Esophagus muscularis mucosa (tissue), 4 donors: ENCODE data around the gene KCNQ1. TPM values are rescaled to one million over a fixed set of nuclear protein-coding genes. Genes with fewer than 3 reads are reported as not detected.

Experiments used
- DNase-seq: peaks from one replicate; pipeline ENCODE4 v3.0.0-alpha.2; 2017; ENCODE audit errors: extremely low spot score
- H3K27ac ChIP-seq, 4 donors: fragments of 200-600 bp; sonication (generic); replicated peaks in 1 of 4; 1 replicate in 3 of 4; 2 replicates in 1 of 4; pipeline ENCODE4 v1.5.1; 2016 to 2019; ENCODE audit warnings: mild to moderate bottlenecking in 1 of 4
- H3K27me3 ChIP-seq, 4 donors: fragments of 200-600 bp; sonication (generic); one replicate each; pipeline versions ENCODE4 v1.5.1 to v1.6.0; 2016 to 2019
- H3K36me3 ChIP-seq, 4 donors: fragments of 200-600 bp; sonication (generic); one replicate each; pipeline ENCODE4 v1.5.1; 2016 to 2019
- H3K4me1 ChIP-seq, 4 donors: fragments of 200-600 bp; sonication (generic); one replicate each; pipeline ENCODE4 v1.5.1; 2016 to 2019
- H3K4me3 ChIP-seq, 4 donors: fragments of 200-600 bp; sonication (generic); 1 replicate in 2 of 4; 2 replicates in 2 of 4; pipeline ENCODE4 v1.5.1; 2016 to 2019; ENCODE audit warnings: mild to moderate bottlenecking in 4 of 4, moderate library complexity in 1 of 4
- H3K9me3 ChIP-seq, 4 donors: fragments of 200-600 bp; sonication (generic); 1 replicate in 3 of 4; 2 replicates in 1 of 4; pipeline ENCODE4 v1.5.1; 2016 to 2019
- CTCF ChIP-seq, 3 experiments: fragments of 200-600 bp in 2 of 3; fragments of 450-650 bp in 1 of 3; sonication (generic) in 2 of 3; IDR thresholded peaks; one replicate each; pipeline ENCODE4 v1.5.1; 2017 to 2019; ENCODE audit warnings: antibody characterized with exemption in 3 of 3, mild to moderate bottlenecking in 2 of 3, moderate library complexity in 1 of 3
- EP300 ChIP-seq: sonication (generic); formaldehyde crosslinking; IDR thresholded peaks from one replicate; pipeline ENCODE4 v1.6.1; 2017; ENCODE audit warnings: antibody characterized with exemption
- POLR2A ChIP-seq: fragments of 450-650 bp; IDR thresholded peaks from one replicate; pipeline ENCODE4 v1.6.1; 2017; ENCODE audit warnings: antibody characterized with exemption, moderate library complexity, mild to moderate bottlenecking, low read depth
- POLR2AphosphoS5 ChIP-seq, 2 donors: sonication (generic); formaldehyde crosslinking; IDR thresholded peaks; one replicate each; pipeline ENCODE4 v1.6.1; 2017; ENCODE audit warnings: antibody characterized with exemption in 2 of 2
- WGBS: methylation state at CpG from one replicate; pipeline ENCODE4 v1.1.5; 2018; 5-methylcytosine and 5-hydroxymethylcytosine counted together
- intact Hi-C: fragments of 100-400 bp; cut with DNase I; formaldehyde crosslinking; loops from one replicate; pipeline ENCODE4 v1.15.1; 2023
- total RNA-seq, 4 donors: library from RNA; depleted of rRNA; stranded (reverse); fragments of >200 nt; gene quantifications; one replicate each; pipeline versions ENCODE4 v1.1.0 to v1.2.1, GENCODE V29; 2016

The KCNQ1 gene
- total RNA-seq, 4 donors from 2014 or later = 2.1 to 5.9 (median 4.3) TPM

GRCh38 chr11:2679011-2679676 is 234.3 kb downstream of the KCNQ1 start:
- DNase-seq = no peak
- Histone ChIP-seq H3K9me3 (no peaks in the 10 kb centered on the region), H3K4me1 (peaks cover 9 to 34% (median 28%) of the 10 kb centered on the region in 4 donors), H3K27me3 (no peaks in the 10 kb centered on the region), H3K36me3 (no peaks in the 10 kb centered on the region), H3K4me3 (no peak overlapping the region), H3K27ac (no peak overlapping the region)
- 88% methylated on average over 2 of the region's 2 CpGs for WGBS
- no peak for TF ChIP-seq POLR2AphosphoS5 (IDR thresholded peaks at IDR 0.05)
- TF ChIP-seq POLR2A = no peak
- TF ChIP-seq EP300 = no peak
- TF ChIP-seq CTCF (IDR thresholded peaks at IDR 0.05) = no peak
- intact Hi-C loops = no loop called here

- Histone ChIP-seq H3K27me3 (no peaks in the 10 kb centered on the region), H3K4me1 (peaks cover 0 to 21% (median 15%) of the 10 kb centered on the region in 4 donors), H3K36me3 (no peaks in the 10 kb centered on the region), H3K27ac (no peak overlapping the region), H3K9me3 (no peaks in the 10 kb centered on the region), H3K4me3 (no peak overlapping the region)
- WGBS = 89% methylated on average over 5 of the region's 5 CpGs
- intact Hi-C loops = no loop called here
- no peak for TF ChIP-seq EP300
- no peak for TF ChIP-seq POLR2AphosphoS5 (IDR thresholded peaks at IDR 0.05)
- no peak for TF ChIP-seq POLR2A
- no peak for TF ChIP-seq CTCF (IDR thresholded peaks at IDR 0.05)
- DNase-seq = no peak
These were observed 236.8 kb downstream of the KCNQ1 start for GRCh38 chr11:2681408-2682145.

- Histone ChIP-seq H3K27ac (no peak overlapping the region), H3K36me3 (no peaks in the 10 kb centered on the region), H3K9me3 (no peaks in the 10 kb centered on the region), H3K4me1 (peaks cover 13 to 41% (median 28%) of the 10 kb centered on the region in 4 donors), H3K27me3 (no peaks in the 10 kb centered on the region), H3K4me3 (no peak overlapping the region)
- no peak for DNase-seq
- intact Hi-C loops = no loop called here
- 83% methylated on average over 4 of the region's 4 CpGs for WGBS
- TF ChIP-seq CTCF (IDR thresholded peaks at IDR 0.05) = no peak
- no peak for TF ChIP-seq POLR2A
- TF ChIP-seq POLR2AphosphoS5 (IDR thresholded peaks at IDR 0.05) = no peak
- TF ChIP-seq EP300 = no peak
These were observed 239.0 kb downstream of the KCNQ1 start for GRCh38 chr11:2683806-2684205.

GRCh38 chr11:2684581-2684980 is 239.8 kb downstream of the KCNQ1 start:
- no peak overlapping the region for H3K27ac ChIP-seq
- peaks cover 13 to 46% (median 33%) of the 10 kb centered on the region in 4 donors for H3K4me1 ChIP-seq
- TF ChIP-seq POLR2A = no peak
- no peak for TF ChIP-seq CTCF (IDR thresholded peaks at IDR 0.05)
- no peak for TF ChIP-seq POLR2AphosphoS5 (IDR thresholded peaks at IDR 0.05)
- TF ChIP-seq EP300 = no peak
- H3K36me3 ChIP-seq = no peaks in the 10 kb centered on the region
- intact Hi-C loops = no loop called here
- DNase-seq = no peak
- WGBS = 100% methylated on average over 1 of the region's 1 CpG
- no peaks in the 10 kb centered on the region for H3K27me3 ChIP-seq
- H3K4me3 ChIP-seq = no peak overlapping the region
- no peaks in the 10 kb centered on the region for H3K9me3 ChIP-seq
